Measurements from ENCODE around the gene NLRP7.
"Not testable (repeated sequence)": the region's sequence is repeated elsewhere in the genome, so short reads cannot be mapped to it uniquely, and the experiment has no call there.

Gene NLRP7
- long read RNA-seq, donor 1 = 0 reads
- long read RNA-seq, donor 2 = 0 reads
- long read RNA-seq, donor 3 = 0 reads
- long read RNA-seq, donor 4, partial matches to known transcripts = 31 of 31 reads
- long read RNA-seq, donor 4, other reads (novel, unspliced or antisense) = 0 of 31 reads
- long read RNA-seq, donor 5, partial matches to known transcripts = 47 of 47 reads
- long read RNA-seq, donor 5, other reads (novel, unspliced or antisense) = 0 of 47 reads
- long read RNA-seq, donor 6, partial matches to known transcripts = 27 of 27 reads
- long read RNA-seq, donor 6, other reads (novel, unspliced or antisense) = 0 of 27 reads
- long read RNA-seq, donor 7, partial matches to known transcripts = 42 of 42 reads
- long read RNA-seq, donor 7, other reads (novel, unspliced or antisense) = 0 of 42 reads
- long read RNA-seq, donor 8, partial matches to known transcripts = 5 of 5 reads
- long read RNA-seq, donor 8, other reads (novel, unspliced or antisense) = 0 of 5 reads

GRCh38 chr19:54947381-54947780 lies at the start of gene NLRP7:
NLRP7 (minus strand) TSS chr19:54947530.
- no peak for DNase-seq

- no peak for DNase-seq
These were observed 48.2 kb upstream of the NLRP7 start for GRCh38 chr19:54995561-54995960.

- DNase-seq = not testable (repeated sequence)
These were observed 42.2 kb upstream of the NLRP7 start for GRCh38 chr19:54989531-54989930.

GRCh38 chr19:54982562-54982961 lies 35.2 kb upstream of the NLRP7 start:
- DNase-seq = not testable (repeated sequence)

- not testable (repeated sequence) for DNase-seq
These were observed 26.1 kb upstream of the NLRP7 start for GRCh38 chr19:54973229-54974090.

GRCh38 chr19:54971446-54971845 lies 24.1 kb upstream of the NLRP7 start:
- not testable (repeated sequence) for DNase-seq

GRCh38 chr19:54969647-54970046 lies 22.3 kb upstream of the NLRP7 start:
- DNase-seq = no peak

GRCh38 chr19:54967611-54968010 lies 20.3 kb upstream of the NLRP7 start:
- no peak for DNase-seq

- DNase-seq = not testable (repeated sequence)
These were observed 17.7 kb upstream of the NLRP7 start for GRCh38 chr19:54965055-54965454.

- no peak for DNase-seq
These were observed 12.5 kb upstream of the NLRP7 start for GRCh38 chr19:54959840-54960239.

GRCh38 chr19:54955376-54955775 lies 8.0 kb upstream of the NLRP7 start:
- DNase-seq = no peak

GRCh38 chr19:54953345-54953713 lies 6.0 kb upstream of the NLRP7 start:
- DNase-seq = not testable (repeated sequence)

GRCh38 chr19:54952591-54953344 lies 5.4 kb upstream of the NLRP7 start:
- no peak for DNase-seq

- not testable (repeated sequence) for DNase-seq
These were observed 3.2 kb upstream of the NLRP7 start for GRCh38 chr19:54950580-54950979.

GRCh38 chr19:54949412-54949811 lies 2.1 kb upstream of the NLRP7 start:
- no peak for DNase-seq

GRCh38 chr19:54943772-54944361 lies 3.5 kb downstream of the NLRP7 start:
- DNase-seq = not testable (repeated sequence)

GRCh38 chr19:54939538-54939937 lies 7.8 kb downstream of the NLRP7 start:
- DNase-seq = not testable (repeated sequence)

GRCh38 chr19:54938906-54939305 lies 8.4 kb downstream of the NLRP7 start:
- no peak for DNase-seq

- no peak for DNase-seq
These were observed 9.4 kb downstream of the NLRP7 start for GRCh38 chr19:54937926-54938325.

- DNase-seq = no peak
These were observed 19.0 kb downstream of the NLRP7 start for GRCh38 chr19:54928299-54928698.

GRCh38 chr19:54923276-54923675 lies 24.1 kb downstream of the NLRP7 start:
- no peak for DNase-seq

- DNase-seq = no peak
These were observed 26.2 kb downstream of the NLRP7 start for GRCh38 chr19:54921082-54921481.
